ENCODE results near the gene SNX9.

DNA sequence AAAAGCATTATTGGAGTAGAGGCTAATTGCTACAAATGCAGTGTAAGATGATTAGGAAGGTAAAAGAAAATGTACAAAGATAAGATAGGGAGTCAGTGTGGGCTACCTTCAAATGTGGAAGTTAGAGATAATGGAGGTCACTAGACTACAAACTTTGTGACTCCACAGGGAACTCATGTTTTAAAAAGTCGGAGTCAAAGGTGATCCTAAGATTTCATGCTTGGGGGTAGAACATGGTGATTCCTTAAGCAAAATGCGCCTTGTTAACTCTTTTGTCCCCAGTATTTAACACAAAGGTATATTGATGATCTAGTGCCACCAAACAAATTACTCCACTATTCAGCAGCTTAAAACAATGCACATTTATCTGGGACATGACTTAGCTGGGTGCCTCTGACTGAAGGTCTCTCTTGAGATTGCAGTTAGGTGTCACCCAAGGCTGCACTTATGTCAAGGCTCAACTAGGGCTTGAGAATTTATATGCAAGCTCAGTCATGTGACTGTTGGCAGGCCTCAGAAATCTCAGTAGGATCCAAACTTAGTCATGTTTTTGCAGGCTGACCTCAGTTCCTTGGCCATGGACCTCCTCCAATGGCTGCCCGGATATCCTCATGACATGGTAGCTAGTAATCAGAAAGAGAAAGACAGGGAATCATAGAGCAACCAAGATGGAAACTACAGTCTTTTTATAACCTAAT, 11.4 kb upstream of the SNX9 start:
- no peak for TF ChIP-seq SRF (IDR thresholded peaks at IDR 0.05; ENCODE audit: low read depth, low read length)
- TF ChIP-seq, protein P1, sequence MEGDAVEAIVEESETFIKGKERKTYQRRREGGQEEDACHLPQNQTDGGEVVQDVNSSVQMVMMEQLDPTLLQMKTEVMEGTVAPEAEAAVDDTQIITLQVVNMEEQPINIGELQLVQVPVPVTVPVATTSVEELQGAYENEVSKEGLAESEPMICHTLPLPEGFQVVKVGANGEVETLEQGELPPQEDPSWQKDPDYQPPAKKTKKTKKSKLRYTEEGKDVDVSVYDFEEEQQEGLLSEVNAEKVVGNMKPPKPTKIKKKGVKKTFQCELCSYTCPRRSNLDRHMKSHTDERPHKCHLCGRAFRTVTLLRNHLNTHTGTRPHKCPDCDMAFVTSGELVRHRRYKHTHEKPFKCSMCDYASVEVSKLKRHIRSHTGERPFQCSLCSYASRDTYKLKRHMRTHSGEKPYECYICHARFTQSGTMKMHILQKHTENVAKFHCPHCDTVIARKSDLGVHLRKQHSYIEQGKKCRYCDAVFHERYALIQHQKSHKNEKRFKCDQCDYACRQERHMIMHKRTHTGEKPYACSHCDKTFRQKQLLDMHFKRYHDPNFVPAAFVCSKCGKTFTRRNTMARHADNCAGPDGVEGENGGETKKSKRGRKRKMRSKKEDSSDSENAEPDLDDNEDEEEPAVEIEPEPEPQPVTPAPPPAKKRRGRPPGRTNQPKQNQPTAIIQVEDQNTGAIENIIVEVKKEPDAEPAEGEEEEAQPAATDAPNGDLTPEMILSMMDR (IDR thresholded peaks at IDR 0.05; ENCODE audit: control extremely low read depth in 1 of 3, insufficient read depth in 1 of 3, low read depth in 1 of 3, low read length in 3 of 3), result no peak
- TF ChIP-seq EGR1 (IDR thresholded peaks at IDR 0.05; ENCODE audit: borderline replicate concordance, low read depth, low read length), result no peak
- no peak for TF ChIP-seq HDAC6 (IDR thresholded peaks at IDR 0.05; ENCODE audit: low read depth, low read length)
- no peak for TF ChIP-seq POLR2A (IDR thresholded peaks at IDR 0.05; ENCODE audit: control extremely low read depth in 1 of 2, low read depth in 2 of 2, low read length in 2 of 2)
- no peak for TF ChIP-seq SIRT6 (IDR thresholded peaks at IDR 0.05; ENCODE audit: low read length)
- TF ChIP-seq TAF1 (IDR thresholded peaks at IDR 0.05; ENCODE audit: low read depth, low read length), result no peak
- TF ChIP-seq RXRA (IDR thresholded peaks at IDR 0.05; ENCODE audit: insufficient read depth, low read depth, low read length), result no peak
- no peak for TF ChIP-seq YY1 (IDR thresholded peaks at IDR 0.05; ENCODE audit: low read depth, low read length)

Data from H1 (cell line).